NCI-H2171 (cell line): ENCODE data around the gene VPS4A.
"Not testable (repeated sequence)": the region's sequence is repeated elsewhere in the genome, so short reads cannot be mapped to it uniquely, and the experiment has no call there.

Experiments used
- DNase-seq: peaks from one replicate; lab custom pipeline; 2025; lab: John Stamatoyannopoulos, UW

The VPS4A gene

DNA sequence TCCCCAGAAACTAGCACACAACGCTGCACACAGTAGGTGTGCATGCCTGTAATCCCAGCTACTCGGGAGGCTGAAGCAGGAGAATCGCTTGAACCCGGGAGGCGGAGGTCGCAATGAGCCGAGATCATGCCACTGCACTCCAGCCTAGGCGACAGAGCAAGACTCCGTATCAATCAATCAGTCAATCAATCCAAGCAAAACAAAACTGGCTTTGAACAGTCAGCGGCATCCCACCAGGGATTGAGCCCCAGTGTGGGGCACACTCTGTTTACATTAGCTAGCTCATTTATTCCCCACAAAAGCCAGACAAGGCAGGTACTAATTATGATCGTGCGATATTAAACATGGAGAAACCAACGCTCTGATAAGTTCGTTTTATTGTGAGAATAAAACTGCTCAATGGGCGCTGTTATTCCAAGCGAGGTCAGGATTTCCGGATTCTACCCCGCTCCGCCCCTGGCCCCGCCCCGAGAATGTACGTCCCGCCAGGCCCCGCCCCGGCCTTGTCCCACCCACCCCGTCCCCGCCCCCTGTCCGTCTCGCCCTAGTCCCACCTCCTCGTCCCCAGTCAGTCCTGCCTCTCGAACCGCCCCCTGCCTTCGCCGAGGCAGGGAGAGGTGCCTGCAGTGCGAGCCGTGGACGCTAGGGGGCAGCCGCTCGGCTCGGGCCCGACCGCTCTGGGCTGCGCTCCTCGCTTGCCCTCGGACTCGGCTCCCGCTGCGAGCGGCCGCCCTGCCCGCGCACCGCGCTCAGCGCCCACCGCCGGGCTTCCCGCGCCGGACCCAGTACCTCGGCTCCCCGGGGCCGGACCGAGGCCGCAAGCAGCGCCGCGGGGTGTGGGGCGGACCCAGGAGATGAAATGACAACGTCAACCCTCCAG, at the start of gene VPS4A:
Gene VPS4A (plus strand): TSS at position 698 of the 880 bp plus-strand sequence. CDS start 162 bp downstream, at position 860.
- peak; percentile 98 for DNase-seq

DNA sequence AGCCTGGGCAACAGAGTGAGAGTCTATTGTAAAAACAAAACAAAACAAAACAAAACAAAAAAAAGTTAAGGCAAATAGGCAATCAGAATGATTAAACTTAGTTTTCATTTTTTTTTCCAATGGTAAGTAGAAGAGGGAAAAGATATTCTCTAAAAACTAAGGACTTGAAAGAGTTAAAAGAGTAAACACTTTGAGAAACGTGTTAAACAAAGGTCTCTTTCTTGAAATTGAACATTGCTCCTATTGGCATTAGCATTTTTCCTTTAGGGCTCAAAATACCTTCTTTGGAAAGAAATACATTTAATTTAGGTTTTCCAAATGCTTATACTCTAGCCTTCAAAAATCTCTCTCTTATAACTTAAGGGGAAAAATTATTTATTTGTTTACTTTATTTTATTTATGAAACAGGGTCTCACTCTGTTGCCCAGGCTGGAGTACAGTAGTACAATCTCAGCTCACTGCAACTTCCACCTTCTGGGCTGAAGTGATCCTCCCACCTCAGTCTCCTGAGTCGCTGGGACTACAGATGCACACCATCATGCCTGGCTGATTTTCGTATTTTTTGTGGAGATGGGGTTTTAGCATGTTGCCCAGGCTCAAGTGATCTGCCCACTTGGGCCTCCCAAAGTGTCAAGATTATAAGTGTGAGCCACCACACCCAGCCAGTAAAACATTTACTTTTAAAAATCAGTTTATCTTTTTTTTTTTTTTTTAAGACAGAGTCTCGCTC, 44.7 kb upstream of the VPS4A start:
- DNase-seq: no peak

DNA sequence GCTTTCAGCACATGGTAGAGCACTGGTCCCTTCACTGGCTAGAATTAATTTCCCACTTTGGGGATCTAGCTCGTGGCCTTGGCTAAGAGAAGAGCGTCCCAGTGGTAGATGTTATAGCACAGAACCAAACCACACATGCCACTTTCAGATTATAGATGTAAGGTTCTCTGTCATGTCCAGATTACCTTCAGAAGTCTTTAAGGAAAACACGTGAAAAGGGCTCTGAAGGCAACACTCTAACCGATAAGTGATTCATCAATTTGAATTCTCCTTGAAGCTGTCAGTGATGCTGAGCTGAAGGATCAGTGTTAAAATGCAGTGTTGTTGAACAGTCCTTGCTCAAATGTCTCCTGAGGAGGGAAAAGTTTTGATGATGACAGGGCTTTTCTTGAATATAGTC, 43.5 kb upstream of the VPS4A start:
- no peak for DNase-seq

DNA sequence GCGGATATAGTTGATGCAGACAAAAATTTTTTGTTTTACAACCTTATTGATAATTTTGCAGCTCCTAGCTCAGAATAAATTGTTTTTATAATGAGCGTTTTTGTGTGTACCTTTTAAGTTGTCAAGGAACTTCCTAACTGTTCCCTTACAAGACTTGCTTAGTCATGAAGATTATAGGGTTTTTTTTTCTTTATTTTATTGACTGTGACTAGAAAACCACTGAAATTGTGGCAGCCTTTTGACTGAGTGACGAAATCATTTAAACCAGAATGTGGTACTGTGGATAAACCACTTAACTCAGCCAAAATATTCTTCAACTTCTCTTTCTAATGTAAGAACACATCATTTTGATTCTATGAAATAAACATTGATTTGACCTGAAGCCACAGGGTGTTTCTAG, 40.8 kb upstream of the VPS4A start:
- no peak for DNase-seq

DNA sequence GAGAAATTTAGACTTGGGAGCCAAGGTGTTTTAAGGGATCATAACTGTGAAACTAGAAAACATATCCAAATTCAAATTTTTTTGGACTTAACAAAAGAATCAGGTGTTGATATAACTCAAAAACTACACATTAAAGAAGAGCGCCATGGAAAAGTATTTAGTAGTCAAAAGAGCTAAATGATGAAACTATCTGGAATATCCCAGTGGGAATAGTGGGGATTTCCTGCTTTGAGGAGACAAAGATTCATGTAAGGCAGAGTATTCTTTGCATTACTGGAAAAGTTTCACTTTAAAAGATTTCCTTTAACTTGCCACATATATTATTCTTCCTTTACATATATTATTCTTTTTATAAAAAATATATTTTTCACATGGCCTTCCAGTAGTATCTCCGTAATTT, 40.3 kb upstream of the VPS4A start:
- DNase-seq: no peak

DNA sequence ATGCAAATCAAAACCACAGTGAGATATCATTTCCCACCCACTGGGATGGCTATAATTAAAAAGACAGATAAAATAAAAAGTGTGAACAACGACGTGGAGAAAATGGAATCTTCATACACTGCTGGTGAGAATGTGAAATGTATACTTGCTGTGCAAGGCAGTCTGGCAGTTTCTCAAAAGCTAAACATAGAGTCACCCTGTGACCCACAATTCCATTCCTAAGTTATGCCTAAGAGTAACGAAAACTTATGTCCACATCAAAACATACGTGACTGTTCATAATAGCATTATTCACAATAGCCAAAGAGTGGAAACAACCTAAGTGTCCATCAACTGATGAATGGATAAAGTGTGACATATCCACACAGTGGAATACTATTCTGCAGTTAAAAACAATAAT, 38.1 kb upstream of the VPS4A start:
- DNase-seq: no peak

DNA sequence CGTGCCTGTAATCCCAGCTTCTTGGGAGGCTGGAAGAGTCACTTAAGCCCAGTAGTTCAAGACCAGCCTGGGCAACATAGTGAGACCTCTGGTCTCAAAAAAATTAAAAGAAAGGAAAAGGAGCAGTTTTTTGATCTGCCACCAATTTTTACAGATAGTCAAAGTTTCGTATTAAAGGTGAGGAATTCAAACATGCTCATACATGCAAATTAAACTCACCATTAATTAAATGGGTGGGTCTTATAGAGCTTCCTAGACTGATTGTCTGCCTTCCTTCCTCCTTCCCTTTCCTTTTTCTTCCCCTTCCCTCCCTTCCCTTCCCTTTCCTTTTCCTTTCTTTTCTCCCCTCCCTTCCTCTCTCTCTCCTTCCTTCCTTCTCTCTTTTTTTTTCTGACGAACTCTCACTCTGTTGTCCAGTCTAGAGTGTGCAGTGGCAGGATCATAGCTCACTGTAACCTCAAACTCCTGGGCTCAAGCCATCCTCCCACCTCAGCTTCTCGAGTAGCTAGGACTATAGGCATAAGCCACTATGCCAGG, 36.4 kb upstream of the VPS4A start:
- DNase-seq: no peak

DNA sequence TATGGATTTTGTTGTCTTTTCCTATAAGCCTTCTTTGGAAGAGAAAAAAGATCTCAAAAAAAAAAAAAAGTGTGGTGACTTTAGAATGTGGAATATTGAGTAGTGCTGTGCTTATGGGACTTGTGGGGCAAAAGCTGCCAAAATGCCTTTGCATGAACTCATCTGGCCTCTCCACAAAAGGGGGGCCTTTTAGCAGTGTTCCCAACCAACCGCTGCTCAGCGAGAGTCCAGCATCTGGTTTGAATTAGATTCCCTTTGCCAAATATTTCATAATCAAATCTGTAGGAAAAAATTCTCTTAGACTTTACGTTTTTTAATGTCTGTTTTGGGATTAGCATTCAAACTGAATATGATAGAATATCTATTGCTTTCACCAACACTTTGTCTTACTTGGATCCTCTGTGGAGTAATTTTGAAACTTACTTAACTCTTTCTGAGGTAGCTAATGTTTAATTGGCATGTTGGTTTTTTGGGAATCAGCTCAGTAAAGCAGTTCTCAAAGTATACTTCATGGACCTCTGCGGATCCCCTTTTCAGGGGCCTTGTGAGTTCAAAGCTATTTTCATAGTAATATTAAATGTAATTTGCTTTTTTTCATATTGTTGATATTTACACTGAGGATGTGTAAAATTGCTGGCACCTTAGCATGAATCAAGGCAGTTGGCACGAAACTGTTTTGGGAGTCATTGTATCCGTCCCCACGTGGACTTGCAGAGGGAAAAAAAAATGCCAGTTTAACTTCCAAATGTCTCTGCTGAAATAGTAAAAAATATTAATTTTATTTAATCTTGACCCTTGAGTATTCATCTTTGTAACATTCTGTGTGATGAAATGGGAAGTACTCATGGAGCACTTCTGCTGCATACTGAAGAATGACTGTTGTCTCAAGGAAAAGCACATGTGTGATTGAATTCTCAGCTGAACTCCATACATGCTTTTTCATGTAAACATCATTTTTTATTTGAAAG, 34.7 kb upstream of the VPS4A start:
- no peak for DNase-seq

DNA sequence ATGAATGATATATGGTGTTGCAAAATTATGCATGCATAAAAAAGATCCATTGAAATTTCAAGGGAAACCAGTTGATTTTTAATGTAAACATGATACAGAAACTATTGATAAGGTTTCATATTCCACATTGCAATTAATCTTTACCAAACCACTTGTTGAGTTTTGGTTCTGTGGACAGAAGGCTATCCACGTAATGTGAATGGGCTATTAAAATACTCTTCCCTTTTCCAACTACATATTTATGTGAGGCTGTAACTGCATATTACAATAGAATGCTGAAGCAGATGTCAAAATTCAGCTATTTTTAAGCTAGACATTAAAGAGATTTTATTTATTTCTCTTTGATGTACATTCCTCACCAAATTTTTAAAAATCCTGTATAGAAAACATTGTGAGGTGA, 33.7 kb upstream of the VPS4A start:
- no peak for DNase-seq

DNA sequence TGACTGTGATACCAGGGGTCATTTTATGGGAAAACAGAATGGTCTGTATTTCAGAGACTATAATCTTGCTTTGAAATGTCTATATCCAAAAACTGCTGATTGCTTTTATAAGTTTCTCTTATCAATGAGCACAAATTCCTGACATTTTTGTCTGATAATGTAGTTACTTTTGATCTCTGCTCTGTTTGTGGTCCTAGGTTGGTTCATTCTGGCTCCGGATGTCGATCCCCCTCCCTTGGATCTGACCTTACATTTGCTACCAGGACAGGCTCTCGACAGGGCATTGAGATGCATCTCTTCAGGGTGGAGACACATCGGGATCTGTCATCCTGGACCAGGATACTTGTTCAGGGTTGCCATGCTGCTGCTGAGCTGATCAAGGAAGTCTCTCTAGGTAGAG, 27.3 kb upstream of the VPS4A start:
- DNase-seq: no peak

DNA sequence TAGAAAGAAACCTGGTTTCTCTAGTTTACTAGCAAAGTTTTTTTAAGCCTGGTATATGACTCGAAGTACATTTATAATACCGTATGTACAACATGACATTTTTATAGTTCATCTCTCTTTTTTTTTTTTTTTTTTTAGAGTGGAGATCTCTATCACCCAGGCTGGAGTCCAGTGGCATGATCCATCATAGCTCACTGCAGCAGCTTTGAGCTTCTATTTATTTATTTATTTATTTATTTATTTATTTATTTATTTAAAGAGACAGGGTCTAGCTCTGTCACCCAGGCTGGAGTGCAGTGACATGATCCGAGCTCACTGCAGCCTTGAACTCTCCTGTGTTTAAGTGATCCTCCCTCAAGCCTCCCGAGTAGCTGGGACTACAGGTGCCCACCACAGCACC, 25.9 kb upstream of the VPS4A start:
- DNase-seq: no peak

DNA sequence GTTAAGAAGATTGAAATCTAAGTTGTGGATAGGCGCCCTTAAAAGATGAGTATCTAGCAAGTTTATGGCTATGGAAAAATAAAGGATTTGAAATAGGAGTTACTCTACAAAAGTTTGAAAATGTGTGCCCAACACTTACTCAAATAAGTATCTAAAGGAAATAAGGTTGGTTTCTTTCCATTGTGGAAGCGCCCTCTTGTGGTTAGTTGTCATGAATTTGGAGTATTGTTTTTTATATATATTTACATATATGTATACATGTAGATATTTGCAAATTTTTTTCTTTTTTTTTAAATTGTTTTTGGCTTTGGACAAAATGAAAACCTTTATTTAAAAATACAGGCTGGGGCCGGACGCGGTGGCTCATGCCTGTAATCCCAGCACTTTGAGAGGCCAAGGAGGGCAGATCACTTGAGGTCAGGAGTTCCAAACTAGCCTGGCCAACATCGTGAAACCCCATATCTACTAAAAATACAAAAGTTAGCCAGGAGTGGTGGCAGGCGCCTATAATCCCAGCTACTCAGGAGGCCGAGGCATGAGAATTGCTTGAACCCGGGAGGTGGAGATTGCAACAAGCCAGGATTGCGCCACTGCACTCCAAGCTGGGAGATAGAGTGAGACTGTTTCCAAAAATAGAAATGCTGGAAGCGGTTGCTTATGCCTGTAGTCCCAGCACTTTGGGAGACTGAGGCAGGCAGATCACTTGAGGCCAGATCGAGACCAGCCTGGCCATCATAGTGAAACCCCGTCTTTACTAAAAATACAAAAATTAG, 24.0 kb upstream of the VPS4A start:
- DNase-seq: peak; percentile 54

DNA sequence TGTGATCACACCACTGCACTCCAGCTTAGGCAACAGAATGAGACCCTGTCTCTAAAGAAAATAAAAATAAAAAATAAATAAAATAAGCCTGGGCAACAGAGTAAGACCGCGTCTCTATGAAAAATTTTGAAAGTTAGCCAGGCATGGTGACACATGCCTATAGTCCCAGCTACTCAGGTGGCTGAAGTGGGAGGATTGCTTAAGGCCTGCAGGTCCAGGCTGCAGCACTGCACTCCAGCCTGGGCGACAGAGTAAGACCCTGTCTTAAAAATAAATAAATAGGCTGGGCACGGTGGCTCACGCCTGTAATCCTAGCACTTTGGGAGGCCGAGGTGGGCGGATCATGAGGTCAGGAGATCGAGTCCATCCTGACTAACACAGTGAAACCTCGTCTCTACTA, 19.5 kb upstream of the VPS4A start:
- DNase-seq: not testable (repeated sequence)

DNA sequence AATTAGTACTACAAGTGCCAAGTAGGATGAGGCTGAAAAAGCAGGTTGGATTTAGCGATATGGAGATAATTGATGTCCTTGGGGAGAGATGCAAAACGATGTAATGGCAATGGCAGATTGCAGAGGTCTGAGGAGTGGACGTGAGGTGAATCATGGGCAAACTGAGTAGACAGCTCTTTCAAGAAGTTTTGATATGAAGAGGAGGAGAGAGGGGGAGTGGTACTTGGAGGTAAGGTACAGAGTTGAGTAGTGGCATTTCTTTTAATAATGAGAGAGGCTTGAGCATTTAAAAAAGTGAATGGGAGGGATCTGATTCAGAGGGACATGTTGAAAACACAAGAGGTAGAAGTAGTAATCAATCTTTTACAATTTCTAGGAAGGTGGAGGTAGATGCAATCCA, 17.7 kb upstream of the VPS4A start:
- DNase-seq: no peak

DNA sequence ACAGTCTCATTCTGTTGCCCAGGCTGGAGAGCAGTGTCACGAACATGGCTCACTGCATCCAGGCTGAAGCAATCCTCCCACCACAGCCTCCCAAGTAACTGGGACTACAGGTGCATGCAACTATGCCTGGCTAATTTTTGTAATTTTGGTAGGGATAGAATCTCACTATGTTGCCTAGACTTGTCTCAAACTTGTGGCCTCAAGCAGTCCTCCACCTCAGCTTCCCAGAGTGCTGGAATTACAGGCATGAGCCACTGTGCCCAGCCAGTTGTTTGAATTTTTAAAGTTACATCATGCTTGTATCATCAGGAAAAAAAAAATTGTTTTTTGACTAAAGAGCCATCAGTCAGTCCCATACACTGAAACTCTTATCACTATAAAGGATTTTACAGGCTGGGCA, 17.1 kb upstream of the VPS4A start:
- DNase-seq: no peak

DNA sequence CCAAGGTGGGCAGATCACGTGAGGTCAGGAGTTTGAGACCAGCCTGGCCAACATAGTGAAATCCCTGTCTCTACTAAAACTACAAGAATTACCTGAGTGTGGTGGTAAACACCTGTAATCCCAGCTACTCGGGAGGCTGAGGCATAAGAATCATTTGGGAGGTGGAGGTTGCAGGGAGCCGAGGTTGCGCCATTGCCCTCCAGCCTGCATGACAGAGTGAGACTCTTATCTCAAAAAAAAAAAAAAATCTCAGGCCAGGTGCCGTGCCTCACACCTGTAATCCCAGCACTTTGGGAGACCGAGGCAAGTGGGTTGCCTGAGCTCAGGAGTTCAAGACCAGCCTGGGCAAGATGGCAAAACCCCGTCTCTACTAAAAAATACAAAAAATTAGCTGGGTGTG, 14.4 kb upstream of the VPS4A start:
- DNase-seq: not testable (repeated sequence)

DNA sequence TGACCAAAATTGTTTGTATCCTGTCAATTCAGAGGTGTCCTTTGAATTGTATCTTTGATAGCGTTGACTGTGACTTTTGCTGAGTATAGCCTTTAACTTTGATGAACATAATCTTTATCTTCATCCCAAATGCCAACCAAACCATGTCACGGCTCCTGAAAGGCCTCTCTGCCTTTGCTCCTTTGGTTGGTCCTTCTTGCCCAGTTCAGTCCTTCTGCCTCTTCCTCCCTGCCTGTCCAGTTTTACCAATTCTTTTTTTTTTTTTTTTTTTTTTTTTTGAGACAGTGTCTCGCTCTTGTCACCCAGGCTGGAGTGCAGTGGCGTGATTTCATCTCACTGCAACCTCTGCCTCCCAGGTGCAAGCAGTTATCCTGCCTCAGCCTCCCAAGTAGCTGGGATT, 12.9 kb upstream of the VPS4A start:
- DNase-seq: no peak

DNA sequence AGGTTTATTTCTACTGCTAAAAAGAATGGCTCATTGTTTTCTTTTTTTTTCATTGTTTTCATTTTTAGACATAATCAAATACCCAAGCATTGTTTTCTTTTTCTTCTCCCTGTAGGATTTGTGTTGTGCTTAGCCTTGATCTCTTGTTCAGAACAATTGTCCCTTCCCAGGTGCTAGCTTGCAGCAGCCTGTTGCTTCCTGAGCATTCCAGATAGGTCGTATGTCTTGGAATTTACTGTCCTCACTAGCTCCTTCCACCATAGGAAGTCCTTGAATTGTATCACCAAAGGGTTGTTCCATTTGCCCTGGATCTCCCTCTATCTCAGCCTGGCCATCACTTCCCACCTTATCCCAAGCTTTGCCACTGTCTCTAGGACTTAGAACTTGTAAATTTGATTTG, 10.0 kb upstream of the VPS4A start:
- DNase-seq: no peak

DNA sequence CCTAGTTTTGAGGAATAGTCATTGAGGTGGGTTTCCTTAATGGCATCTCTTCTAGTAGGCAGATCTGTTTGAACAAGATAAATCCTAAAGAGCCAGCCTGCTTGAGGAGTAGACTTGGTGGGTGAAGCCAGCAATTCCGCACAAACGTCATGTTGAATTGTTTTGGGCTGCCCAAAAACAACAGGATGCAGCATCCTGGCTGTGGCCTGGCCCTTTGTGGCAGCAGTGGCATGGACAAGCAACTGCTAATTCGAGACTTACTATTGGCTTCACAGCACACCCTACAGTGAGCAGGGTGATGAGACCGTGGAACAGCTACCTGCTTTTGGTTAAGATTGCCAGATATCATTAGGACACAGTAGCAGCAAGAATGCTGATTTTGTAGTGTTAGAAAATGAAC, 9.3 kb upstream of the VPS4A start:
- DNase-seq: no peak

DNA sequence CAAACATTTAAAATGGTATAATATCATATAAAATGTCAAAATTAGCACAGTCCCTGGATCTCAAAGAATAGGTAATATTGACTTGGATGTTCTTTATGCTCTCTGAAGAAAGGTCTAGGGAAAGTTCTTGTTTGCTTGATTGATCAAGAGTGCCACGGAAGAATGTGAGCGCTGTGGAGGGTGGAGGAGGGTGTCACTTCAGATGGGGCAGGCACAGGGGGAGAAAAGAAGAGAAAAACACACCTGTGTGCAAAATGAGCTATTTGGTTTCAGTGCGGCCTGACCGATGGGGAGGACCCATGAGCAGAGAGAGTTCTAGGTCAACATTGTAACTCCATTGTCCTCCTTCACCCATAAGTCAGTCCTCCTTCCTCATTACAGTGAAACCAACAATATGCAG, 8.8 kb upstream of the VPS4A start:
- no peak for DNase-seq

DNA sequence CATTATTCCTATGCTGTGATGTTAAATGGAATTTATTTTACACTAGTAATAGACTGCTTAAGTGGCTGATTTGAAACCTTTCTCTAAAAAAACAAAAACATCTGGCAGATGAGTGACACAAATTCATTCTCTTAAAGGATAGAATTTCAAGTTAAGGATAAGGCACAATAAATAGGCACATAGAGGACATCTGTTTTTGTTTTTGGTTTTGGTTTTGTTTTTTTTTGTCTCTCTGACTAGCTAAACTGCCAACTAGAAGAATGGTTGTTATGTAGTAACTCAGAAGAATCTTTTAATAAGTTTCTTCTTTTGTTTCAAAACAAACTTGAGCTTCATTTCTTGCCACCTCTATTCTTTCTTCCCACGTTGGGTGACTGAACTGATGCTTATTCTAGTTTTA, 5.1 kb upstream of the VPS4A start:
- DNase-seq: peak; percentile 73
